ENCODE data around the gene KIAA1671. TPM values are rescaled to one million over a fixed set of nuclear protein-coding genes. Genes with fewer than 3 reads are reported as not detected.

KIAA1671 gene
- total RNA-seq, 1 experiment from 2014 or later: 68.1 TPM

DNA sequence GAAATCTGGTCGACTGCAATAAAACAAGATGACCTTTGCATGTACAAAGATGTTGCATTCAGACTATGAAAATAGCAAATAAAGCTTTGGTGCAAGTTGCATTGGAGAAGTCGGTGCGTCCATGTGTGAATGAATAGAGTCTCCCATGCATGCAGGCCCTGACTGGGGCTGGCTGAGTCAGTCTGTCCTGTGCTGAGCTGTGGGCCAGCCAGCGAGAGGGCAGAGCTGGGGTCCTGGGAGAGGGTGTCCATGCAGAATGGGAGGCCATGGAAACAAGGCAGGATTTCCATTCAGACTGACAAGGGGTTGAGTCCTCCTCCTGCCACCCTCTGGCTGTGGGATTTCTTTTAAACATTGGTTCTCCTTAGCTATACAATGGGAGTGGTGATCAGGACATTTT, 244.8 kb downstream of the KIAA1671 start:
- no peak for DNase-seq (ENCODE audit: unreplicated experiment)
- H3K27ac Mint-ChIP-seq (ENCODE audit: low read depth, unreplicated experiment): no peak overlapping the region
- no peaks in the 10 kb centered on the region for H3K4me1 Mint-ChIP-seq (ENCODE audit: insufficient read depth, unreplicated experiment)
- H3K36me3 Mint-ChIP-seq (ENCODE audit: insufficient read depth, unreplicated experiment): peaks cover 68% of the 10 kb centered on the region
- no TSS peak for BruUV-seq (replicated peaks)
- ChIA-PET CTCF (interaction anchor here (0.7 to 1.7 kb wide), 4 partner anchors 12 to 346 kb away, joined by 3 to 5 read pairs (median 4); no protein-coding TSS in a partner anchor), POLR2A (interaction anchor here (0.7 kb wide), 1 partner anchor 21 kb away, joined by 3 read pairs; no protein-coding TSS in a partner anchor)
- intact Hi-C loops (cut with micrococcal nuclease): no loop called here
- TF ChIP-seq, protein P1, sequence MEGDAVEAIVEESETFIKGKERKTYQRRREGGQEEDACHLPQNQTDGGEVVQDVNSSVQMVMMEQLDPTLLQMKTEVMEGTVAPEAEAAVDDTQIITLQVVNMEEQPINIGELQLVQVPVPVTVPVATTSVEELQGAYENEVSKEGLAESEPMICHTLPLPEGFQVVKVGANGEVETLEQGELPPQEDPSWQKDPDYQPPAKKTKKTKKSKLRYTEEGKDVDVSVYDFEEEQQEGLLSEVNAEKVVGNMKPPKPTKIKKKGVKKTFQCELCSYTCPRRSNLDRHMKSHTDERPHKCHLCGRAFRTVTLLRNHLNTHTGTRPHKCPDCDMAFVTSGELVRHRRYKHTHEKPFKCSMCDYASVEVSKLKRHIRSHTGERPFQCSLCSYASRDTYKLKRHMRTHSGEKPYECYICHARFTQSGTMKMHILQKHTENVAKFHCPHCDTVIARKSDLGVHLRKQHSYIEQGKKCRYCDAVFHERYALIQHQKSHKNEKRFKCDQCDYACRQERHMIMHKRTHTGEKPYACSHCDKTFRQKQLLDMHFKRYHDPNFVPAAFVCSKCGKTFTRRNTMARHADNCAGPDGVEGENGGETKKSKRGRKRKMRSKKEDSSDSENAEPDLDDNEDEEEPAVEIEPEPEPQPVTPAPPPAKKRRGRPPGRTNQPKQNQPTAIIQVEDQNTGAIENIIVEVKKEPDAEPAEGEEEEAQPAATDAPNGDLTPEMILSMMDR (IDR thresholded peaks at IDR 0.05; ENCODE audit: unreplicated experiment): no peak
- H3K4me3 Mint-ChIP-seq (ENCODE audit: unreplicated experiment): no peak overlapping the region
- H3K27me3 Mint-ChIP-seq (ENCODE audit: insufficient read depth, unreplicated experiment): no peaks in the 10 kb centered on the region
- H3K9me3 Mint-ChIP-seq (ENCODE audit: unreplicated experiment): no peaks in the 10 kb centered on the region

DNA sequence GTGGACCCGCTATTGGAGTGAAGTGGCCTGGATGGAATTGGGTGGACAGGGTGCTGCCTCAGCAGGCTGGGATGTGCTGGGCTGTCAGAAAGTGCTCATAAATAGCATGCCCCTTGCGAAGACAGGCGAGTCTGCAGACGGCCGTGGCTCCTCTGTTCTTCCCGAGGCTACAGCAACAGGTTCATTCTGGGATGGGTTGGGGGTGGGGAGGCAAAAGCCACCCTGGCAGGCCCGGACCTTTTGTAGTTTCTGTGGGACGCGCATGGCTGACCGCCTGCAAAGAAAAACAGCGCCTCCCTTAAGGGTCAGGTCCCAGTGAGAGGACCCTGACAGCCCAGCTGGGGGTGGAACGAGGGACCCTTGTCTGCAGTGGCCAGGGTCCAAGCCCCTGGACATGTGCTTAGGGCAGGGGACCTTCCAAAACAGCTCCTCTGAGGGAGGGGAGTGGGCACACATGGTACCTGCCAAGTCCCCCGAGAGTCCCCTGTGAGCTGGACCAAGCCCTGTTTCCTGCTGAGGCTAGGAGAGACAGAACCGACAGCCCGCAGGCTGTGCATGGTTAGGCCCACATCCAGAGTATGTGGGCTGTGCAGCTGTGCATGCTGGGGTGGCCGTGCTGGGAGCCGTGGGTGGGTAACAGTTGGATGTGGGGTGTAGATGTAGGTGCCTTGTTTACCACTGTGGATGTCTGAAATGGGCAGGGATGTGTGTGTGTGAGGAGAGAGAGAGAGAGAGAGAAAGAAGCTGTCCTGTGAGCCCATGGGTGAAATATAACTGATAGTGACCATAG, 247.4 kb downstream of the KIAA1671 start, which contains the start of gene CRYBB3:
CRYBB3 (plus strand) TSS at position 128 of the 790 bp plus-strand sequence. CDS start 1,539 bp downstream, outside the sequence.
- CTCF ChIA-PET: interaction anchor here (1.1 to 3.6 kb wide), 3 partner anchors 12 to 133 kb away, joined by 3 to 39 read pairs (median 20); no protein-coding TSS in a partner anchor
- TF ChIP-seq, protein P1 (IDR thresholded peaks at IDR 0.05; ENCODE audit: unreplicated experiment): no peak

DNA sequence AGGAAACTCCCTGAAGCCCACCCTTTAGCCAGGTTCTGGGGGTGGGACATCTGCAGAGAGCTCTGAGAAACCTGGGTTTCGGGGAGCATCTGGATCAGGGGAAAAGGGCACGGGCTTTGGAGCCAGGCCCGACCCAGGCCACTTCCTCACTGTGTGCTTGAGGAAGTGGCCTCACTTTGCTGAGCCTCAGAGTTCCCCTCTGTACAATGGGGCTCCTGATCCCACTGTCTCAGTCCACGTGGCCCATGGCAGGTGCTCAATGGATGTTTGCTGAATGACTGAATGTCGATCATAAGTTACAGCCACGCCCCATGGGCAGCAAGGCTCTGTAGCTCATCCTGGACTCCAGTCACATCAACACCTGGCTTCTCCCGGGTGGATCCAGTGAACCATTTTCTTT, 248.5 kb downstream of the KIAA1671 start:
- ChIA-PET POLR2A (interaction anchor here (0.6 to 0.7 kb wide), 2 partner anchors 70 to 429 kb away, joined by 3 read pairs; no protein-coding TSS in a partner anchor), CTCF (interaction anchor here (0.7 to 3.6 kb wide), 3 partner anchors 11 to 173 kb away, joined by 3 to 39 read pairs (median 20); no protein-coding TSS in a partner anchor)
- Mint-ChIP-seq H3K4me1 (ENCODE audit: insufficient read depth, unreplicated experiment) (no peaks in the 10 kb centered on the region), H3K27me3 (ENCODE audit: insufficient read depth, unreplicated experiment) (no peaks in the 10 kb centered on the region), H3K9me3 (ENCODE audit: unreplicated experiment) (no peaks in the 10 kb centered on the region), H3K4me3 (ENCODE audit: unreplicated experiment) (no peak overlapping the region), H3K27ac (ENCODE audit: low read depth, unreplicated experiment) (no peak overlapping the region), H3K36me3 (ENCODE audit: insufficient read depth, unreplicated experiment) (peaks cover 44% of the 10 kb centered on the region)
- no peak for DNase-seq (ENCODE audit: unreplicated experiment)
- TF ChIP-seq, protein P1 (IDR thresholded peaks at IDR 0.05; ENCODE audit: unreplicated experiment): no peak
- no TSS peak for BruUV-seq (replicated peaks)
- intact Hi-C loops (cut with micrococcal nuclease): no loop called here

More for the DNA sequence above, 247.4 kb downstream of the KIAA1671 start, which contains the start of gene CRYBB3:
- no peak within 1 kb of the TSS for H3K4me3 Mint-ChIP-seq (ENCODE audit: unreplicated experiment)
- intact Hi-C loops (cut with micrococcal nuclease): no loop called here
- no peaks in the 10 kb centered on the region for H3K27me3 Mint-ChIP-seq (ENCODE audit: insufficient read depth, unreplicated experiment)
- POLR2A ChIA-PET: no interaction called here
- H3K9me3 Mint-ChIP-seq (ENCODE audit: unreplicated experiment): no peaks in the 10 kb centered on the region
- DNase-seq (ENCODE audit: unreplicated experiment): no peak
- no peaks in the 10 kb centered on the region for H3K4me1 Mint-ChIP-seq (ENCODE audit: insufficient read depth, unreplicated experiment)
- BruUV-seq (replicated peaks): no TSS peak
- peaks cover 53% of the 10 kb centered on the region for H3K36me3 Mint-ChIP-seq (ENCODE audit: insufficient read depth, unreplicated experiment)
- no peak within 1 kb of the TSS for H3K27ac Mint-ChIP-seq (ENCODE audit: low read depth, unreplicated experiment)

DNA sequence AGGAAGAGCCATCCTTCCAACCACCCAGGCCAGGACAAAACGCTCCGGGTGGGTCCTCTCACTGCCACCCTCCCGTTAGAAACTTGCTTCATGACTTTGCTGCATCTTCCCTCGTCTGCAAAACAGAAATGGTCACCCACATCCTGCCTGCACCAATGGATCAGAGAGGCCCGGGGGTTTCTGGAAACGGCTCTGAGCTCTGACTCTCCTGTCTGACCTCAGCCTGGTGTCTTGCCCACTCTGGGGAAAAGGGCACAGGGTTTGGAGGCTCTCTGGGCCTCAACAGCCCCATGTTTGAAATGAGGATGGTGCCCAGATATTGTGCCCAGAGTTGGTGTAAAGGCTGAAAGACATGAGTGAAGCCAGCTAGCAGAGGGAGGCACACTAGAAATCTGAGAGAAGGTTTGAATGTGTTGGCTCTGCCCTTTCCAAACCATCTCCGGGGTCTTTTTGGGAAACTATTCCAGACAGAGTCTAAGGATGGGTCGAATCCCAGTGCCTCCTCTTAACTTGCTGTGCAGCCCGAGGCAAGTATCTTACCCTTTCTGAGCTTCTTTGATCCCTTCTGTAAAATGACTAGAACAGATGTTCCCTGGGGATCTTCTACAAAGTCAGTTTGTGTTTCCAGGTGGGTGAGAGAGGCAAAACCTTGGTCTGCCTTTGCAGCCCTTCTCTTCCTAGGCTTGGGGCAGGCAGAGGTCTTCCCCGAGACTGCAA, 249.2 kb downstream of the KIAA1671 start:
- Mint-ChIP-seq H3K27me3 (ENCODE audit: insufficient read depth, unreplicated experiment) (no peaks in the 10 kb centered on the region), H3K27ac (ENCODE audit: low read depth, unreplicated experiment) (no peak overlapping the region), H3K36me3 (ENCODE audit: insufficient read depth, unreplicated experiment) (peaks cover 37% of the 10 kb centered on the region), H3K9me3 (ENCODE audit: unreplicated experiment) (no peaks in the 10 kb centered on the region), H3K4me3 (ENCODE audit: unreplicated experiment) (no peak overlapping the region), H3K4me1 (ENCODE audit: insufficient read depth, unreplicated experiment) (no peaks in the 10 kb centered on the region)
- ChIA-PET POLR2A (interaction anchor here (0.6 kb wide), 1 partner anchor 429 kb away, joined by 3 read pairs; no protein-coding TSS in a partner anchor), CTCF (interaction anchor here (0.6 to 3.6 kb wide), 28 partner anchors 7 to 1316 kb away, joined by 3 to 39 read pairs (median 4); no protein-coding TSS in a partner anchor)
- BruUV-seq (replicated peaks): no TSS peak
- no peak for DNase-seq (ENCODE audit: unreplicated experiment)
- TF ChIP-seq, protein P1 (IDR thresholded peaks at IDR 0.05; ENCODE audit: unreplicated experiment): no peak
- intact Hi-C loops (cut with micrococcal nuclease): no loop called here

Measured in MCF 10A (cell line).